ENCODE data around the gene TFG. TPM values are rescaled to one million over a fixed set of nuclear protein-coding genes. Genes with fewer than 3 reads are reported as not detected.
A peak's percentile ranks its signal among the peaks of the same experiment; 100 is the strongest.

The TFG gene
- total RNA-seq, 2 donors from 2014 or later, result 46.1 to 55.8 TPM

GRCh38 chr3:100759950-100760349, 50.7 kb downstream of the TFG start:
- H3K9me3 ChIP-seq, result no peaks in the 10 kb centered on the region
- DNase-seq, result no peak
- no peak for ATAC-seq
- H3K27ac ChIP-seq, result no peak overlapping the region
- no peaks in the 10 kb centered on the region for H3K36me3 ChIP-seq (replicated peaks in 1 of 2; ENCODE audit: insufficient read depth in 1 of 2, low read depth in 2 of 2)
- TF ChIP-seq POLR2A (IDR thresholded peaks at IDR 0.05) (no peak), CTCF (IDR thresholded peaks at IDR 0.05) (no peak)
- no peaks in the 10 kb centered on the region for H3K27me3 ChIP-seq
- intact Hi-C loops (cut with DNase I), result no loop called here
- H3K4me3 ChIP-seq, result no peak overlapping the region
- H3K4me1 ChIP-seq, result no peaks in the 10 kb centered on the region

GRCh38 chr3:100760377-100760776, 51.1 kb downstream of the TFG start:
- no peak overlapping the region for H3K27ac ChIP-seq
- no peaks in the 10 kb centered on the region for H3K27me3 ChIP-seq
- intact Hi-C loops (cut with DNase I), result no loop called here
- DNase-seq (no peak), ATAC-seq (no peak)
- H3K9me3 ChIP-seq, result no peaks in the 10 kb centered on the region
- H3K4me1 ChIP-seq, result no peaks in the 10 kb centered on the region
- 37 to 40% methylated on average over 4 of the region's 4 CpGs for WGBS, 2 donors
- TF ChIP-seq POLR2A (IDR thresholded peaks at IDR 0.05), result no peak
- H3K4me3 ChIP-seq, result no peak overlapping the region
- H3K36me3 ChIP-seq (replicated peaks in 1 of 2; ENCODE audit: insufficient read depth in 1 of 2, low read depth in 2 of 2), result no peaks in the 10 kb centered on the region

- peak; percentile 38 for ATAC-seq
These were observed 52.1 kb downstream of the TFG start for GRCh38 chr3:100761211-100761942.

GRCh38 chr3:100761951-100762350, 52.7 kb downstream of the TFG start:
- TF ChIP-seq POLR2A (IDR thresholded peaks at IDR 0.05), result no peak
- TF ChIP-seq CTCF (IDR thresholded peaks at IDR 0.05), result no peak
- DNase-seq, result no peak
- intact Hi-C loops (cut with DNase I), result no loop called here
- no peak overlapping the region for H3K4me3 ChIP-seq
- ATAC-seq, result no peak
- H3K9me3 ChIP-seq, result no peaks in the 10 kb centered on the region
- H3K27me3 ChIP-seq, result no peaks in the 10 kb centered on the region
- H3K36me3 ChIP-seq (replicated peaks in 1 of 2; ENCODE audit: insufficient read depth in 1 of 2, low read depth in 2 of 2), result no peaks in the 10 kb centered on the region
- H3K4me1 ChIP-seq, result no peaks in the 10 kb centered on the region
- no peak overlapping the region for H3K27ac ChIP-seq

More at GRCh38 chr3:100761211-100761942, 52.1 kb downstream of the TFG start:
- Histone ChIP-seq H3K4me3 (no peak overlapping the region), H3K27me3 (no peaks in the 10 kb centered on the region), H3K4me1 (no peaks in the 10 kb centered on the region), H3K36me3 (replicated peaks in 1 of 2; ENCODE audit: insufficient read depth in 1 of 2, low read depth in 2 of 2) (no peaks in the 10 kb centered on the region), H3K9me3 (no peaks in the 10 kb centered on the region), H3K27ac (no peak overlapping the region)
- peak in 1 of 4 donors; percentile 39 for DNase-seq
- intact Hi-C loops (cut with DNase I), result no loop called here
- WGBS, 2 donors, result 50 to 74% methylated on average over 1 of the region's 1 CpG
- TF ChIP-seq CTCF (IDR thresholded peaks at IDR 0.05) (peak in 2 of 7 experiments; percentile 18 to 22), POLR2A (IDR thresholded peaks at IDR 0.05) (no peak)

GRCh38 chr3:100765437-100765975, 56.2 kb downstream of the TFG start:
- H3K4me1 ChIP-seq, result no peaks in the 10 kb centered on the region
- H3K4me3 ChIP-seq, result no peak overlapping the region
- H3K36me3 ChIP-seq (replicated peaks in 1 of 2; ENCODE audit: insufficient read depth in 1 of 2, low read depth in 2 of 2), result no peaks in the 10 kb centered on the region
- no peaks in the 10 kb centered on the region for H3K27me3 ChIP-seq
- intact Hi-C loops (cut with DNase I), result no loop called here
- ATAC-seq, result no peak
- H3K27ac ChIP-seq, result no peak overlapping the region
- TF ChIP-seq CTCF (IDR thresholded peaks at IDR 0.05), result no peak
- no peaks in the 10 kb centered on the region for H3K9me3 ChIP-seq
- DNase-seq, result no peak
- 77 to 86% methylated on average over 3 of the region's 3 CpGs for WGBS, 2 donors

Data from body of pancreas (tissue), 4 donors.